HCT116 (cell line): Measurements from ENCODE around the gene IFT74.
"Not testable (repeated sequence)": the region's sequence is repeated elsewhere in the genome, so short reads cannot be mapped to it uniquely, and the experiment has no call there.

Source experiments
- CTCF ChIP-seq, 3 experiments: fragments of 200-600 bp in 1 of 3; sonication (generic) in 1 of 3; IDR thresholded peaks in 2 of 3; conservative IDR thresholded peaks in 1 of 3; 2 replicates each; pipeline ENCODE4 v1.5.1; 2012 to 2017; ENCODE audit warnings: low read depth in 2 of 3, low read length in 2 of 3, antibody characterized with exemption in 1 of 3, borderline replicate concordance in 1 of 3, control low read depth in 1 of 3, mild to moderate bottlenecking in 1 of 3, mixed read lengths in 1 of 3, mixed run types in 1 of 3, moderate library complexity in 1 of 3; ENCODE audit not compliant: insufficient read depth in 1 of 3
- EGR1 ChIP-seq: IDR thresholded peaks from 2 replicates; pipeline ENCODE4 v1.6.1; 2012; ENCODE audit warnings: low read depth
- EZH2phosphoT487 ChIP-seq: fragments of 200-600 bp; IDR thresholded peaks from 2 replicates; pipeline ENCODE4 v1.6.1; 2018; ENCODE audit warnings: antibody characterized with exemption, borderline replicate concordance
- POLR2A ChIP-seq: IDR thresholded peaks from 2 replicates; pipeline ENCODE4 v1.7.0; 2011; ENCODE audit warnings: borderline replicate concordance; ENCODE audit not compliant: insufficient read depth, insufficient read length; ENCODE audit errors: extremely low read depth
- POLR2AphosphoS5 ChIP-seq: IDR thresholded peaks from 2 replicates; pipeline ENCODE4 v1.6.1; 2011; ENCODE audit warnings: mild to moderate bottlenecking, low read depth, low read length, moderate library complexity
- TCF7L2 ChIP-seq: IDR thresholded peaks from 2 replicates; pipeline ENCODE4 v1.7.0; 2011; ENCODE audit warnings: borderline replicate concordance, inconsistent platforms; ENCODE audit not compliant: insufficient read depth, insufficient read length; ENCODE audit errors: extremely low read depth
- ZFX ChIP-seq: fragments of 450-650 bp; IDR thresholded peaks from 2 replicates; pipeline ENCODE4 v1.6.1; 2017

- not testable (repeated sequence) for TF ChIP-seq POLR2A; ZFX; POLR2AphosphoS5; TCF7L2; CTCF (IDR thresholded peaks at IDR 0.05 in 2 of 3, conservative IDR thresholded peaks at IDR 0.05 in 1 of 3; ENCODE audit: borderline replicate concordance in 1 of 3, insufficient read depth in 1 of 3, low read depth in 2 of 3, low read length in 2 of 3); EZH2phosphoT487; EGR1
These were observed 136.3 kb downstream of the IFT74 start for GRCh38 chr9:27092496-27092895.
